ENCODE measurements around the gene TMEM220. TPM values are rescaled to one million over a fixed set of nuclear protein-coding genes. Genes with fewer than 3 reads are reported as not detected.

TMEM220 gene
- total and polyA plus RNA-seq, 10 of the 15 experiments (the other 5 are each of a cell fraction or from before 2014, with no cell fraction given): 0.02 to 0.30 (median 0.06) TPM; not detected in 1

DNA sequence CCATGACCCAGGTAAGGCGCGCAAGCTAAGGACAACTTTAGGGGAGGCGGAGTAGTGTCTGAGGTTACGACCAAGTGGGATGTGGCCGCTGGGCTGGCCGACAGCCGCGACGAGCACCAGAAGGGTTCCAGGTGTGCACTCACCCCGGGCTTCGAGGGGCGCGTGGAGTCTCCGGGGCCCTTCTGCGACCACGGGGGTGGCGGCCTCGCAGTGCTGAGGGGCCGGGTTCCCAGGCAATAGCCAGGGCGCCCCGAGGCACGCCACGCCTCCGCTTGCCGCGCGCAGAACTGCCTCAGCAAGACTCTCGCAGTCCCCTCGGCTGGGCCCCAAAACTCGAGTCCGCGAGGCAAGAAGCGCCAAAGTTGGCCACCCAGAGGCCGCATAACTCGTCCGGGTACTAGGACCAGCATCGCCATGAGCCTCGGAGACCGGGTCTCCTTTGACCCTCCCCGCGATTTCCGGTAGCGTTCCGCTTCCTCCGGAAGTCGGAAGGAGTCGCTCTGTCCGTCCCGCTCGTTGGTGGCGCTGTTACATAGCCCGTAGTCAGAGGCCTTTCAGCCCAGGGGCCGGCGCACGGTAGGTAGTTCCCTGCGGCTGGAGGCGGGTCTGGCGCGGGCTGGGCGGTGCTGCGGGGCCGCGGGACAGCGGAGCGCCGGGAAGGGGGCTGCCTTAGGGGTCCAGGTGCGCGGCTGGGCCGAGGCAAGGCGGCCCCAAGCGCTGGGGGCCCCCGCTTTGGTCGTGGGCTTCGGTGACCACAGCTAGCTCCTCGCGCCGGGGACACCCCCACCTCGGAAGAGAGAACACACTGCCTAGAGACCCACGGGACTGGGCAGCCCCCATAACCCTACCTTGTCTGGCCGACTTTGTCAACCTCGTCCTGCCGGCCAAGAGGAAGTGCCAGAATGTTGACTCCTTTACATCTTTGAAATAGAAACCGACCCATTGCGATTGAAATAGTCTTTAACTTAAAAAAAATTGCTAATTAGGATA is 32.4 kb downstream of the TMEM220 start, which contains the start of the genes ADPRM and SCO1 (continued):
- peak; percentile 85; the same call in 1 of the 2 replicates for TF ChIP-seq STAT1 (conservative IDR thresholded peaks at IDR 0.05)
- TF ChIP-seq BHLHE40 (IDR thresholded peaks at IDR 0.05; ENCODE audit: borderline replicate concordance in 1 of 2, low read depth in 2 of 2, low read length in 1 of 2): peak; percentile 25 to 53; a peak in 1 of 4 replicates
- peak; percentile 71 for TF ChIP-seq HCFC1 (IDR thresholded peaks at IDR 0.05; ENCODE audit: low read length)
- TF ChIP-seq MEF2B (IDR thresholded peaks at IDR 0.05; ENCODE audit: partially characterized antibody, poor library complexity, severe bottlenecking): peak; percentile 47
- no peak for TF ChIP-seq NFYA (IDR thresholded peaks at IDR 0.05; ENCODE audit: borderline replicate concordance, low read depth, low read length)
- TF ChIP-seq, protein P1, sequence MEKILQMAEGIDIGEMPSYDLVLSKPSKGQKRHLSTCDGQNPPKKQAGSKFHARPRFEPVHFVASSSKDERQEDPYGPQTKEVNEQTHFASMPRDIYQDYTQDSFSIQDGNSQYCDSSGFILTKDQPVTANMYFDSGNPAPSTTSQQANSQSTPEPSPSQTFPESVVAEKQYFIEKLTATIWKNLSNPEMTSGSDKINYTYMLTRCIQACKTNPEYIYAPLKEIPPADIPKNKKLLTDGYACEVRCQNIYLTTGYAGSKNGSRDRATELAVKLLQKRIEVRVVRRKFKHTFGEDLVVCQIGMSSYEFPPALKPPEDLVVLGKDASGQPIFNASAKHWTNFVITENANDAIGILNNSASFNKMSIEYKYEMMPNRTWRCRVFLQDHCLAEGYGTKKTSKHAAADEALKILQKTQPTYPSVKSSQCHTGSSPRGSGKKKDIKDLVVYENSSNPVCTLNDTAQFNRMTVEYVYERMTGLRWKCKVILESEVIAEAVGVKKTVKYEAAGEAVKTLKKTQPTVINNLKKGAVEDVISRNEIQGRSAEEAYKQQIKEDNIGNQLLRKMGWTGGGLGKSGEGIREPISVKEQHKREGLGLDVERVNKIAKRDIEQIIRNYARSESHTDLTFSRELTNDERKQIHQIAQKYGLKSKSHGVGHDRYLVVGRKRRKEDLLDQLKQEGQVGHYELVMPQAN (conservative IDR thresholded peaks at IDR 0.05): peak; percentile 60
- TF ChIP-seq NR2C1 (IDR thresholded peaks at IDR 0.05): peak; percentile 87
- TF ChIP-seq KDM1A (IDR thresholded peaks at IDR 0.05; ENCODE audit: borderline replicate concordance): no peak
- TF ChIP-seq SPI1 (IDR thresholded peaks at IDR 0.05; ENCODE audit: borderline replicate concordance, insufficient read depth, low read depth, low read length): peak; percentile 67; the same call in 1 of the 2 replicates
- peak; percentile 82 for TF ChIP-seq YY1 (IDR thresholded peaks at IDR 0.05; ENCODE audit: low read depth, low read length)
- peak; percentile 82 for TF ChIP-seq MYC (IDR thresholded peaks at IDR 0.05; ENCODE audit: insufficient read depth, insufficient read length, insufficient replicate concordance, low read length, severe bottlenecking)
- 0 out of 2 replicates have a peak, but pooled peaks have one; percentile 31 for TF ChIP-seq TCF3 (IDR thresholded peaks at IDR 0.05; ENCODE audit: borderline replicate concordance, insufficient read depth, low read depth, low read length)
- TF ChIP-seq PML (IDR thresholded peaks at IDR 0.05; ENCODE audit: low read length): peak; percentile 88
- no peak for TF ChIP-seq ESRRA (IDR thresholded peaks at IDR 0.05; ENCODE audit: low read length)
- TF ChIP-seq HDGF (IDR thresholded peaks at IDR 0.05): no peak
- TF ChIP-seq CTCF (IDR thresholded peaks at IDR 0.05 in 2 of 3, conservative IDR thresholded peaks at IDR 0.05 in 1 of 3; ENCODE audit: control insufficient read depth in 2 of 3, extremely low read depth in 1 of 3, insufficient read depth in 1 of 3, low read depth in 3 of 3, low read length in 3 of 3): peak; percentile 31 to 47 (median 34); a peak in 5 of 6 replicates
- peak; percentile 8 to 30; a peak in 1 of 4 replicates for TF ChIP-seq EP300 (IDR thresholded peaks at IDR 0.05; ENCODE audit: borderline replicate concordance in 1 of 2, control insufficient read depth in 1 of 2, low read depth in 2 of 2, low read length in 2 of 2)

Data from GM12878 (cell line).